HG03439 (cell line): ENCODE results near the gene TRIM66.
A peak's percentile ranks its signal among the peaks of the same experiment; 100 is the strongest.
"Not testable (repeated sequence)": the region's sequence is repeated elsewhere in the genome, so short reads cannot be mapped to it uniquely, and the experiment has no call there.

Experiments
- ATAC-seq: cut with Tn5 transposase; IDR thresholded peaks from one replicate; pipeline ENCODE4 v1.9.1; 2021; ENCODE audit warnings: mild to moderate bottlenecking, moderate library complexity; ENCODE audit not compliant: unreplicated experiment

Gene TRIM66

GRCh38 chr11:8691601-8692000, 9.1 kb upstream of the TRIM66 start:
- ATAC-seq, result no peak

- no peak for ATAC-seq
Observed at GRCh38 chr11:8690374-8691342, 8.2 kb upstream of the TRIM66 start.

GRCh38 chr11:8689726-8690255, 7.3 kb upstream of the TRIM66 start:
- no peak for ATAC-seq

- peak; percentile 93 for ATAC-seq
Observed at GRCh38 chr11:8688414-8689362, 6.2 kb upstream of the TRIM66 start.

GRCh38 chr11:8686325-8686724, 3.9 kb upstream of the TRIM66 start:
- ATAC-seq, result no peak

- no peak for ATAC-seq
Observed at GRCh38 chr11:8685820-8686219, 3.4 kb upstream of the TRIM66 start.

GRCh38 chr11:8685306-8685705, 2.8 kb upstream of the TRIM66 start:
- ATAC-seq, result no peak

GRCh38 chr11:8684600-8685290, 2.3 kb upstream of the TRIM66 start:
- no peak for ATAC-seq

- no peak for ATAC-seq
Observed at GRCh38 chr11:8683115-8683807, 796 bp upstream of the TRIM66 start.

GRCh38 chr11:8681837-8682302, 595 bp downstream of the TRIM66 start:
- ATAC-seq, result no peak

GRCh38 chr11:8679006-8679405, 3.5 kb downstream of the TRIM66 start:
- ATAC-seq, result no peak

- no peak for ATAC-seq
Observed at GRCh38 chr11:8676458-8676857, 6.0 kb downstream of the TRIM66 start.

- ATAC-seq, result no peak
Observed at GRCh38 chr11:8674859-8675258, 7.6 kb downstream of the TRIM66 start.

- no peak for ATAC-seq
Observed at GRCh38 chr11:8672346-8672745, 10.1 kb downstream of the TRIM66 start.

- no peak for ATAC-seq
Observed at GRCh38 chr11:8671651-8672062, 10.8 kb downstream of the TRIM66 start.

- ATAC-seq, result no peak
Observed at GRCh38 chr11:8671193-8671612, 11.3 kb downstream of the TRIM66 start.

- not testable (repeated sequence) for ATAC-seq
Observed at GRCh38 chr11:8670081-8670480, 12.4 kb downstream of the TRIM66 start.

- no peak for ATAC-seq
Observed at GRCh38 chr11:8665222-8665621, 17.2 kb downstream of the TRIM66 start.

- ATAC-seq, result no peak
Observed at GRCh38 chr11:8661001-8661795, 21.3 kb downstream of the TRIM66 start.
